SU-DHL-6 (cell line): Measurements from ENCODE around the gene OR10AG1.

Source experiments
- EZH2phosphoT487 ChIP-seq: fragments of 200-600 bp; sonication (generic), shearing (Covaris generic); conservative IDR thresholded peaks from 2 replicates; pipeline ENCODE4 v1.6.1; 2018; ENCODE audit warnings: mild to moderate bottlenecking, antibody characterized with exemption, low read length, moderate library complexity, mixed read lengths
- TF ChIP-seq, protein P1 (sequence below): fragments of 200-600 bp; sonication (generic); IDR thresholded peaks from one replicate; pipeline ENCODE4 v1.5.1; 2017; ENCODE audit warnings: antibody characterized with exemption, mild to moderate bottlenecking, low read length, moderate library complexity; ENCODE audit not compliant: insufficient read depth, poor library complexity, severe bottlenecking

DNA sequence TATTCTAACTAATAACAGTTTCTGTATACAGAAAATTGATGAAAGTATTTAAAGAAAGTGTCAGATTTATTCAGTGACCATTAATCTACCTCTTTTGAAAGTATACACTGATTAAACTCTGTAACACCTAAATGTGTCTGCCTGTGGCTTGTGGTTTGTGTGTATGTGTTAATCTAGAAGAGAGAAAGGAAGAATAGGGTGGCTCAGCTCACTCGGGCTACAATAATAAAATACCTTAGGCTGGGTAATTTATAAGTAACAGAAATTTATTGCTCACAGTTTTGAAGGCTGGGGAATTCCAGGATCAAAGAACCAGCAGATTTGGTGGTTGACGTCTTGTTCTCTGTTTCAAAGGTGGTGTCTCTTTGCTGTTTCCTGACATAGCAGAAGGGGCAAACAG, 44.1 kb upstream of the OR10AG1 start:
- TF ChIP-seq, protein P1, sequence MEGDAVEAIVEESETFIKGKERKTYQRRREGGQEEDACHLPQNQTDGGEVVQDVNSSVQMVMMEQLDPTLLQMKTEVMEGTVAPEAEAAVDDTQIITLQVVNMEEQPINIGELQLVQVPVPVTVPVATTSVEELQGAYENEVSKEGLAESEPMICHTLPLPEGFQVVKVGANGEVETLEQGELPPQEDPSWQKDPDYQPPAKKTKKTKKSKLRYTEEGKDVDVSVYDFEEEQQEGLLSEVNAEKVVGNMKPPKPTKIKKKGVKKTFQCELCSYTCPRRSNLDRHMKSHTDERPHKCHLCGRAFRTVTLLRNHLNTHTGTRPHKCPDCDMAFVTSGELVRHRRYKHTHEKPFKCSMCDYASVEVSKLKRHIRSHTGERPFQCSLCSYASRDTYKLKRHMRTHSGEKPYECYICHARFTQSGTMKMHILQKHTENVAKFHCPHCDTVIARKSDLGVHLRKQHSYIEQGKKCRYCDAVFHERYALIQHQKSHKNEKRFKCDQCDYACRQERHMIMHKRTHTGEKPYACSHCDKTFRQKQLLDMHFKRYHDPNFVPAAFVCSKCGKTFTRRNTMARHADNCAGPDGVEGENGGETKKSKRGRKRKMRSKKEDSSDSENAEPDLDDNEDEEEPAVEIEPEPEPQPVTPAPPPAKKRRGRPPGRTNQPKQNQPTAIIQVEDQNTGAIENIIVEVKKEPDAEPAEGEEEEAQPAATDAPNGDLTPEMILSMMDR, result no peak
- no peak for TF ChIP-seq EZH2phosphoT487
